SJSA1 (cell line): ENCODE data around the gene PIP4K2C. TPM values are rescaled to one million over a fixed set of nuclear protein-coding genes. Genes with fewer than 3 reads are reported as not detected.
"Not testable (repeated sequence)": the region's sequence is repeated elsewhere in the genome, so short reads cannot be mapped to it uniquely, and the experiment has no call there.

Experiments used
- DNase-seq, 2 experiments: peaks; one replicate each; pipeline ENCODE4 v3.0.0-alpha.2; 2015 to 2020; ENCODE audit warnings: low spot score in 2 of 2, low read depth in 1 of 2
- H3K27ac ChIP-seq: fragments of 250-450 bp; sonication (Bioruptor Pico); 2 replicates; pipeline ENCODE4 v1.5.1; 2020; ENCODE audit warnings: mild to moderate bottlenecking, moderate library complexity
- H3K27me3 ChIP-seq: fragments of 250-450 bp; sonication (Bioruptor Pico); replicated peaks from 2 replicates; pipeline ENCODE4 v1.5.1; 2020; ENCODE audit warnings: mild to moderate bottlenecking, moderate library complexity
- H3K36me3 ChIP-seq: fragments of 250-450 bp; sonication (Bioruptor Pico); 2 replicates; pipeline ENCODE4 v1.5.1; 2020; ENCODE audit warnings: mild to moderate bottlenecking
- H3K4me1 ChIP-seq: fragments of 250-450 bp; sonication (Bioruptor Pico); replicated peaks from 2 replicates; pipeline ENCODE4 v1.6.1; 2021; ENCODE audit warnings: mild to moderate bottlenecking
- H3K4me3 ChIP-seq: fragments of 250-450 bp; sonication (Bioruptor Pico); 2 replicates; pipeline ENCODE4 v1.5.1; 2020; ENCODE audit warnings: mild to moderate bottlenecking
- H3K9me3 ChIP-seq: fragments of 250-450 bp; sonication (Bioruptor Pico); replicated peaks from 2 replicates; pipeline ENCODE4 v1.5.1; 2020; ENCODE audit warnings: mild to moderate bottlenecking
- total RNA-seq: library from RNA; depleted of rRNA; stranded (reverse); fragments of >200 nt; shearing (Covaris generic); gene quantifications from 2 replicates; pipeline ENCODE4 v1.2.3, GENCODE V29; 2014

Gene PIP4K2C
- total RNA-seq, 1 experiment from 2014 or later: 654 TPM

DNA sequence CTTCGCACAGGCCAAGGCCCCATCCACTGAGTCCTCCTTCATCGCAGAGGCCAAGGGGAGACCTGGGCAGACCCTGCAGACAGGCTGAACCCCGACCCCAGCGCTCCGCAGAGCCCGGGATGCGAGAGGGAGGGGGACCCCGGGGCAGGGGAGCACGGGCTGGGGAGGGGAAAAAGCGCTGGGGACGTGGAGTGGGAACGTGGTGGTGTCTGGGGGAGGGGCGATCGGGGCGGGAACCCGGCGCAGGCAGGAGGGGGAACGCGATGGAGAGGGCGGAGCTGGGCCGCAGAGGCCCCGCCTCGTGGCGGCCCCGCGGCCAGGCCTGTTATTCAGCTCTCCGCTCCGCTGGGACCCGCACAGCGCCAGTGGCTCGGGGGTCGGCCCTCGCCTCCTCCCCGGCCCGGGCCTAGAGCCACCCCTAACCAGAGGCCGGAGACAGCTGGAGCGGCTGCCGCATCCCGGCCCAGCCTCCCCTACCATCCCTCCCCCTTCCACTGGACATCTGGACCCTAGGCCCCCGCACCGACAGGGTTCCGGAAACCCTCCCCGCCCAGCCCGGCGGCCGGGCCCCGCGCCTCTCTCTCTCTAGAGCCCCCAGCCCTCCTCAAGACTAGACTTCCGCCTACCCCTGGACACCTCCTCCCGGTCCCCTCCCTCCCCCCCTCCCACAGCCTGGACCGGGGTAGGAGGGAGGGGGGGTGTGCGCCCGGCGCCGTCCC lies 20.3 kb downstream of the PIP4K2C start, which contains the start of gene ARHGEF25:
Gene ARHGEF25, plus strand, starts transcription at position 328 of the 719 bp plus-strand sequence. CDS start 460 bp downstream, outside the sequence.
- no peak for DNase-seq

DNA sequence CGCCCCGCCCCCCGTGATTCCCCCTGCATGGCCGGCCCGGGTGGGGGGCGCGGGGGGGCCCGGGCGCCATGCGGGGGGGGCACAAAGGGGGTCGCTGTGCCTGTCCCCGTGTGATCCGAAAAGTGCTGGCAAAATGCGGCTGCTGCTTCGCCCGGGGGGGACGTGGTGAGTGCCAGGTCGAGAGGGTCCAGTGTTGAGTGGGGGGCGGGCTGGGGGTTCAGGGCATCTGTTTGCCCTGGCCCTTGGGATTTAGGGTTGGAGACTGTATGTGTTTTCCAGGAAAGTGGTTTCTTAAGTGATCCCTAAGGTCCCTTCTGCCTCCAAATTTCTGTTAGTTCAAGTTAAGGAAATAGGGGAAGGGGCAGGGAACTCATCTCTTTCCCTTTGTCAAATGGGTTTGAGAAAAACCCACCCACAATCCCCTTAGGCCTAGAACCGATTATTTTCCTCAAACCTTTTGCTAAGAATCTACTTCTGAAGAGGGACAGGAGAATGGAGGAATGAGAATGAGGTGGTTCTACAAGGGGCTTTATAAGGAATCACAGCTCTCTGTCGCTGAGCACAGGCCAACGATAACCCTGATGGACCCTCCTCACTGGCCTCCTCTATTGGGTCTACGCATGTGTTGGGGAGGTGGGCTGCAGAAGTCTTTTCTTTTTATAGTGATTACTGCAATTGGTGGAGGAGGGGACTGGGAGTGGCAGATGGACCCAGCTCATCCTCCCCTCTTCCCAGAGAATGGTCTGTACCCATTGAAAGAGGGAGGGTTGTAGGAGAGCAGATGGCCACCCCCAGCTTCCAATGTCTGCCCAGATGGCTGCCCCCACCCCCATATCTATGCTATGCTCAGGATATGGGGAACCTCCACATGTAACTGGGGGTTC lies 21.1 kb downstream of the PIP4K2C start:
- Histone ChIP-seq H3K36me3 (peaks cover 65% of the 10 kb centered on the region), H3K27me3 (0 out of 2 replicates have a peak, but pooled peaks cover 2% of the 10 kb centered on the region), H3K27ac (no peak overlapping the region), H3K9me3 (no peaks in the 10 kb centered on the region), H3K4me1 (peaks cover 21% of the 10 kb centered on the region), H3K4me3 (peak overlapping the region; percentile 69)
- peak in 1 of 2 experiments; percentile 83 for DNase-seq

More for the DNA sequence above, 20.3 kb downstream of the PIP4K2C start, which contains the start of gene ARHGEF25:
- H3K27ac ChIP-seq: peak within 1 kb of the TSS; percentile 61
- H3K27me3 ChIP-seq: 0 out of 2 replicates have a peak, but pooled peaks cover 2% of the 10 kb centered on the region
- peaks cover 19% of the 10 kb centered on the region for H3K4me1 ChIP-seq
- no peaks in the 10 kb centered on the region for H3K9me3 ChIP-seq
- H3K36me3 ChIP-seq: peaks cover 67% of the 10 kb centered on the region
- H3K4me3 ChIP-seq: peak within 1 kb of the TSS; percentile 69

DNA sequence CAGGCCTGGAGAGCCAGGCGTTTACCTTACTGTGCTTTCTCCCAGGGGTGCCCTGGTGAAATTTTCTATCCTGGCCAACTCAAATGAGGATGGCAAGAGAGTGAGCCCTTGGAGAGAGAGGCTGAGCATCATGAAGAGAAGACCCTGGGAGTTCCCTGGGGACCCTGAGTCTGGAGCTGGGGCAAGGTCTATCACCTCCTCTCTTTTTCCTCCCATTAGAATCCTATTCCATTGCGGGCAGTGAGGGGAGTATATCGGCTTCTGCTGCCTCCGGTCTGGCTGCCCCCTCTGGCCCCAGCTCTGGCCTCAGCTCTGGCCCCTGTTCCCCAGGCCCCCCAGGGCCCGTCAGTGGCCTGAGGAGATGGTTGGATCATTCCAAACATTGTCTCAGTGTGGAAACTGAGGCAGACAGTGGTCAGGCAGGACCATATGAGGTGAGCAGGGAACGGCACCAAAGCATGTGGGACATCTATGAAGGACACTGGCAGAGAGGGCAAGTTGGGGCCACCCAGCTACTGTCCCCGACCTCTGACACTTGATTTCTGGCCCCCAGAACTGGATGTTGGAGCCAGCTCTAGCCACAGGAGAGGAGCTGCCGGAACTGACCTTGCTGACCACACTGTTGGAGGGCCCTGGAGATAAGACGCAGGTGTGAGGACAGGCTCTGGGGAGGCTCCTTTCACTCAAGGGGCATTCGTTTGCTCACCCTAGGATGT lies 21.9 kb downstream of the PIP4K2C start:
- DNase-seq: peak in 1 of 2 experiments; percentile 77
- Histone ChIP-seq H3K9me3 (no peaks in the 10 kb centered on the region), H3K4me1 (peaks cover 21% of the 10 kb centered on the region), H3K36me3 (peaks cover 58% of the 10 kb centered on the region), H3K27me3 (0 out of 2 replicates have a peak, but pooled peaks cover 2% of the 10 kb centered on the region), H3K27ac (no peak overlapping the region), H3K4me3 (no peak overlapping the region)

DNA sequence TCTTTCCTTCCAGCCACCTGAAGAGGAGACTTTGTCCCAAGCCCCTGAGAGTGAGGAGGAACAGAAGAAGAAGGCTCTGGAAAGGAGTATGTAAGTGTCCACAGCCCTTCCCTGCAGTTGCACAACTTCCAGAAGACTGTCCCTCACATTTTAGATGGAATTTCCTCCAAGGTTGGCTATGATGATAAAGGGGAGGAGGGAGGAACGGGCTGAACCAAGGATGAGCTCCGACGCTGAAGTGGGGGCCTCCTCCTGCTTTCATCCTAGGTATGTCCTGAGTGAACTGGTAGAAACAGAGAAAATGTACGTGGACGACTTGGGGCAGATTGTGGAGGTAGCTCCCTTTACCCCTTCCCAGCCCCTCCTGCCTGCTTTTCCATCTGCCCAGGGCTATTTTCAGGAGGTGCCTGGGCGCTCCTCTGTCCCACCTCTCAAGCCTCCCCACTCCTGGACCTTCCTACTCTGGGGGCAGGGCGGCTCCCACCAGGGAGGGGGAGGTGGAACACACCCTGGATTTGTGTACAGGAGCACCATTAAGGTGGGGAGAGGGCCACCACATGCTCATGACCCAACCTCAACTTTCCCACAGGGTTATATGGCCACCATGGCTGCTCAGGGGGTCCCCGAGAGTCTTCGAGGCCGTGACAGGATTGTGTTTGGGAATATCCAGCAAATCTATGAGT lies 22.6 kb downstream of the PIP4K2C start:
- DNase-seq: peak in 1 of 2 experiments; percentile 81
- Histone ChIP-seq H3K27me3 (0 out of 2 replicates have a peak, but pooled peaks cover 2% of the 10 kb centered on the region), H3K27ac (no peak overlapping the region), H3K36me3 (peaks cover 51% of the 10 kb centered on the region), H3K9me3 (no peaks in the 10 kb centered on the region), H3K4me3 (no peak overlapping the region), H3K4me1 (peaks cover 21% of the 10 kb centered on the region)

DNA sequence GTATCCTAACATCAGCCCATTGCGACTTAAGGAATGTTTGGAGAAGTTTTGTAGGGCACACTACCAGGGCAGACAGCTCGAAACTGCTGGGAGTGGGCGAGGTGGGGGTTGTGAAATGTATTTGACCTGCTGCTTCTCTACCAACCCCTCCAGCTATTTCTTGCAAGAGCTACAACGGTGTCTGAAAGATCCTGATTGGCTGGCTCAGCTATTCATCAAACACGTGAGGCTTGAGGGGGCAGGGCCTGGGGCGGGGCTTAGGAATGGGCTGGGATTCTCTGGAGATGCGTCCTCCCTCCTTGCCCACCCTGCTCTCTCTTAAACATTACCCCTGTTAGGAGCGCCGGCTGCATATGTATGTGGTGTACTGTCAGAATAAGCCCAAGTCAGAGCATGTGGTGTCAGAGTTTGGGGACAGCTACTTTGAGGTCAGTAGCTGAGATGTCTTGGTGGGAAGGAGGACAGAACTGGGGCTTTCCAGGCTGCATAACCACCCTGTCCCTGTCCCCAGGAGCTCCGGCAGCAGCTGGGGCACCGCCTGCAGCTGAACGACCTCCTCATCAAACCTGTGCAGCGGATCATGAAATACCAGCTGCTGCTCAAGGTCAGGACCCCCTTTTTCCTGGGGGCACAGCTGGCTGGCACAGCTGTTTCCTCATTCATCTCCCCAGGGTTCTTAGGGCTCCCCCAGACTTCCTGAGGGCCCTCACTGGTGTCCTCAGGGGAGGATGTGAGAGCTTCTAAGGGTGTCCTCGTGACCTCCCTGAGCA lies 23.4 kb downstream of the PIP4K2C start:
- no peaks in the 10 kb centered on the region for H3K9me3 ChIP-seq
- 0 out of 2 replicates have a peak, but pooled peaks cover 2% of the 10 kb centered on the region for H3K27me3 ChIP-seq
- no peak overlapping the region for H3K27ac ChIP-seq
- peaks cover 43% of the 10 kb centered on the region for H3K36me3 ChIP-seq
- H3K4me3 ChIP-seq: no peak overlapping the region
- peak in 1 of 2 experiments; percentile 76 for DNase-seq
- H3K4me1 ChIP-seq: peaks cover 21% of the 10 kb centered on the region

DNA sequence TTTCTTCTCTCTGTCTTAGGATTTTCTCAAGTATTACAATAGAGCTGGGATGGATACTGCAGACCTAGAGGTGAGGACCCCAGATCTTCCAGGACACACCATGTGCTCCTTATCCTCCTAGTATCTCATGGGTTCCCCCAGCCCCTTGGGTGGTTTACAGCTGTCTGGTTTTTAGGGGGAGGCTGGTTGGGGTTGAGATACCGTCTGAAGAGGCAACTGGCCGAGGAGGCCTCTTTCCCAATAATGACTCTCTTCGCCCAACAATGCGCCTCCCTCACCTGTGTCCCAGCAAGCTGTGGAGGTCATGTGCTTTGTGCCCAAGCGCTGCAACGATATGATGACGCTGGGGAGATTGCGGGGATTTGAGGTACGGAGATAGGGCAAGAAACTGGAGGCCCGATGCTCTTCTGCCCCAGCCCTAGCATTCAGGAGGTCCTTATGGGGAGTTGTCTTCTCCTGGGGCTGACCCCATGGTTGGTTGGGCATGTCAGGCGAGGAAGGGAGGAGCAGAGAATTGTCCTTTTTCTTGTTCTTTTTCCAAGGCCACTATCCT lies 24.0 kb downstream of the PIP4K2C start:
- DNase-seq: no peak
- H3K4me3 ChIP-seq: no peak overlapping the region

DNA sequence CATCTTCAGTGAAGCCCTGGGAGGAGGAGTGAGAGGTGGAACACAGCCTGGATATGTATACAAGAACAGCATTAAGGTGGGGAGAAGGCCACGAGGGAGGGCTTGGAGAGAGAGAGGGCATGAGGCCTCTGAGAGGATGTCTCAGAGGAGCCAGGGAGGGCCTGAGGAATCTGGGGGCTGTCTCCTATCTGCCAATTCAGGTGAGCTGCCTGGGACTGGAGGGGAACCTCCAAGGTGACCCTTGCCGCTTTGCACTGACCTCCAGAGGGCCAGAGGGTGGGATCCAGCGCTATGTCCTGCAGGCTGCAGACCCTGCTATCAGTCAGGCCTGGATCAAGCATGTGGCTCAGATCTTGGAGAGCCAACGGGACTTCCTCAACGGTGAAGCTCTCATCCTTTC lies 24.6 kb downstream of the PIP4K2C start:
- peaks cover 21% of the 10 kb centered on the region for H3K4me1 ChIP-seq
- H3K9me3 ChIP-seq: peaks cover under 1% of the 10 kb centered on the region; the same call in 1 of the 2 replicates
- DNase-seq: peak in 1 of 2 experiments; percentile 74
- H3K27ac ChIP-seq: no peak overlapping the region
- H3K27me3 ChIP-seq: peaks cover 9% of the 10 kb centered on the region
- peaks cover 42% of the 10 kb centered on the region for H3K36me3 ChIP-seq
- no peak overlapping the region for H3K4me3 ChIP-seq

More for the DNA sequence above, 24.0 kb downstream of the PIP4K2C start:
- H3K9me3 ChIP-seq: no peaks in the 10 kb centered on the region
- H3K27ac ChIP-seq: no peak overlapping the region
- peaks cover 42% of the 10 kb centered on the region for H3K36me3 ChIP-seq
- H3K4me1 ChIP-seq: peaks cover 21% of the 10 kb centered on the region
- H3K27me3 ChIP-seq: peaks cover 3% of the 10 kb centered on the region

DNA sequence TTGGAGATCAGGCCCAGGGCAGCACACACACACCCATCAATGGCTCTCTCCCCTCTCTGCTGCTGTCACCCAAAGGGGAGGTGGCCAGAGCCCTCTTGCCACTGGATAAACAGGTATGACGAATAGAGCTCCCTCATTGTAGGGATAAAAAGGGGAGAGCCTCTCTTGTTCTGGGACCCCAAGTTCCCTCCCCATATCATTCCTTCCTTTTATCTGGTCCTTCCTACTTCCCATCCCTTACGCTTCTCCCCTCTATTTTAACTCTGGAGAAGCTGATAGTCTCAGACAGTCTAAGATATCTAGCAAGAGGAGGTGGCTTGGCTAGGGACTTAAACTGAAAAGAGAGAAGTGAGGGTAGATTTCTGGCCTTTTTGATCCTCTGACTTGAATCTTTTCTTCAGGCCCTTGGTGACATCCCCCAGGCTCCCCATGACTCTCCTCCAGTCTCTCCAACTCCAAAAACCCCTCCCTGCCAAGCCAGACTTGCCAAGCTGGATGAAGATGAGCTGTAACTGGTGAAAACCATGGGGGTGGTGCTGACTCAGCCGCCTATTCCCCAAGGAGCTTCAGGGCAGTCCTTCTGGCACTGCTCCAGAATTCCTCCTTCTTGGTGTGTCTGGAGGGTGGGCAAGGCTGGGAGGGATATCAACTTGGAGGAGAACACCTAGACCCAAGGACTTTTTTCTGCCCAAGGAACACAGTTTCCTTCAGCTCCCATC lies 25.6 kb downstream of the PIP4K2C start:
- no peak overlapping the region for H3K27ac ChIP-seq
- DNase-seq: peak; percentile 82
- H3K36me3 ChIP-seq: peaks cover 40% of the 10 kb centered on the region
- H3K27me3 ChIP-seq: peaks cover 18% of the 10 kb centered on the region
- H3K9me3 ChIP-seq: peaks cover 9% of the 10 kb centered on the region
- peaks cover 22% of the 10 kb centered on the region for H3K4me1 ChIP-seq
- no peak overlapping the region for H3K4me3 ChIP-seq

DNA sequence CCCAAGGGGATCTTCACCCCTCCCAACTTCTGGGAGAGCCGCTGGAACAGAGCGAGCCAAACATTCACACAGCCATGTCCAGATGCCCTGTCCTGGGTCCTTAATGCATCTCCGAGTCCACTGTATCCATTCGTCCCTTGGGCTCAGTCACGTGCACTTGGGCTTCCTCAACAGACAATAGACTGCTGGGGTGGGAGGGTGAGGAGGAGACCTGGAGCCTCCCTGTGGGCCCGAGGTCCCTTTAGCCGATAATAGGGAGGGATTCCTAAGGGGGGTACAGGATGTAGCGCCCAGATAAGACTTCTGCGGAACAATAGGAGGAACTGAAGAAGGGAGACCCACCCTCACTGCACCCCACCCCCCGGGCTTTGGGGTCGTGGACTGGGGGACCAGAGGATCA lies 26.9 kb downstream of the PIP4K2C start:
- Histone ChIP-seq H3K4me1 (peaks cover 24% of the 10 kb centered on the region), H3K9me3 (peaks cover 11% of the 10 kb centered on the region), H3K4me3 (no peak overlapping the region), H3K27ac (no peak overlapping the region), H3K27me3 (peaks cover 30% of the 10 kb centered on the region), H3K36me3 (peaks cover 38% of the 10 kb centered on the region)
- no peak for DNase-seq

DNA sequence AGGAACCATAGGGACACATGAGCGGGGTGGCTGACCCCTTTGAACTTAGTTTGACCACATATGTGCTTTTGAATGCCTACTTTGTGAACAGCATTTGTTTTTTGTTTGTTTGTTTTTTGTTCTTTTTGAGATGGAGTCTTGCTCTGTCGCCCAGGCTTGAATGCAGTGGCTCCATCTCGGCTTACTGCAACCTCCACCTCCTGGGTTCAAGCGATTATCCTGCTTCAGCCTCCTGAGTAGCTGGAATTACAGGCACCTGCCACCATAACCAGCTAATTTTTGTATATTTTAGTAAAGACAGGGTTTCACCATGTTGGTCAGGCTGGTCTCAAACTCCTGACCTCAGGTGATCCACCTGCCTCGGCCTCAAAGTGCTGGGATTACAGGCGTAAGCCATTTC lies 27.4 kb downstream of the PIP4K2C start:
- peak in 1 of 2 experiments; percentile 85 for DNase-seq
- Histone ChIP-seq H3K9me3 (peaks cover 11% of the 10 kb centered on the region), H3K4me1 (peaks cover 24% of the 10 kb centered on the region), H3K27me3 (peaks cover 35% of the 10 kb centered on the region), H3K36me3 (peaks cover 33% of the 10 kb centered on the region)
- H3K4me3 ChIP-seq, H3K27ac ChIP-seq: not testable (repeated sequence)

DNA sequence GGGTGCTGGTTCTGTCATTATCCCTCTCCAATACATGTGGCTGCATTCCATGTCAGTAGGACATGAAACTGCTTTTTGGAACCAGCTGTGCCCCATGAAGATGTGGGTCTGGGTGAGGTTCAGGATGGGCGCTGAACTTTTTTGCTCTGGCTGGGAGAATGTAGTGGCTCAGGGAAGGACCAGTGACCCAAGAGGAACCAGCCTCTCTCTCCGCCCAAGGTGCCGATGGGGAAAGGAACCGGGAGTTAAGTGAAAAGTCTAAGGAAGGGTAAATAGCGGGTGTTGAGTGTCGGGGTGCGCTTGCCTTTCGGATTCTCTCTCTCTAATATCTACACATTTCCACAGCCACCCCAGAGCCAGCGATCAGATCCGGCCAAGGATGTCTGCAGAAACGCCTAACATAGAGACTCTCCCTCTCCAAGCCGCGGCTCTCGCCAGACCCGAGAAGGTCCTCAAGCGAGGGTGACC lies 28.0 kb downstream of the PIP4K2C start:
- H3K27ac ChIP-seq: no peak overlapping the region
- H3K9me3 ChIP-seq: peaks cover 11% of the 10 kb centered on the region
- H3K36me3 ChIP-seq: peaks cover 27% of the 10 kb centered on the region
- peak in 1 of 2 experiments; percentile 78 for DNase-seq
- H3K4me3 ChIP-seq: no peak overlapping the region
- H3K4me1 ChIP-seq: peaks cover 21% of the 10 kb centered on the region
- peaks cover 41% of the 10 kb centered on the region for H3K27me3 ChIP-seq
